ENCODE measurements around the gene PTPRU.

PTPRU gene

DNA sequence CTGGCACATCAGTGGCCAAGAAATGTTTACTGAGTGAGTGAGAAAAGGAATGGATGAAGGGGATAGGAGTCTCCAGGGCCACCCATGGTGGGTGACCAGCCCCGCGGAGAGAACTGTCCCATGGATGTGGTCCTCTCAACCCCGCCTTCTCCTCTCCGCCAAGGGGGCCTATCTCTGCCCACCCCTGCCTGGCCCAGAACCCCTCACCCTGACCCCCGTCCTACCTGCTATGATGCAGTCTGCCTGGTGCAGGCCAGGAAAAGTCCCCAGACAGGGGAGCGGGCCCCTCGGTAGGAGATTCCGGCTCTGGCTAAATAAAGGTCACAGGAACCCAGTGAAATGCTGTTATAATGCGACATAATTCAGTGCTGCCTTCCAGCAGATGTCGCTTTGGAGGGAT is 107.6 kb downstream of the PTPRU start:
- no peak for TF ChIP-seq FOXP2 (optimal IDR thresholded peaks at IDR 0.05; ENCODE audit: borderline replicate concordance, extremely low read depth, extremely low read length, insufficient read depth)
- no peak for TF ChIP-seq POLR2AphosphoS5 (IDR thresholded peaks at IDR 0.05; ENCODE audit: low read depth, low read length)
- TF ChIP-seq SIN3A (IDR thresholded peaks at IDR 0.05; ENCODE audit: borderline replicate concordance, insufficient read depth, low read length), result no peak
- TF ChIP-seq TAF1 (IDR thresholded peaks at IDR 0.05; ENCODE audit: borderline replicate concordance, insufficient read depth, low read length), result no peak
- TF ChIP-seq, protein P1, sequence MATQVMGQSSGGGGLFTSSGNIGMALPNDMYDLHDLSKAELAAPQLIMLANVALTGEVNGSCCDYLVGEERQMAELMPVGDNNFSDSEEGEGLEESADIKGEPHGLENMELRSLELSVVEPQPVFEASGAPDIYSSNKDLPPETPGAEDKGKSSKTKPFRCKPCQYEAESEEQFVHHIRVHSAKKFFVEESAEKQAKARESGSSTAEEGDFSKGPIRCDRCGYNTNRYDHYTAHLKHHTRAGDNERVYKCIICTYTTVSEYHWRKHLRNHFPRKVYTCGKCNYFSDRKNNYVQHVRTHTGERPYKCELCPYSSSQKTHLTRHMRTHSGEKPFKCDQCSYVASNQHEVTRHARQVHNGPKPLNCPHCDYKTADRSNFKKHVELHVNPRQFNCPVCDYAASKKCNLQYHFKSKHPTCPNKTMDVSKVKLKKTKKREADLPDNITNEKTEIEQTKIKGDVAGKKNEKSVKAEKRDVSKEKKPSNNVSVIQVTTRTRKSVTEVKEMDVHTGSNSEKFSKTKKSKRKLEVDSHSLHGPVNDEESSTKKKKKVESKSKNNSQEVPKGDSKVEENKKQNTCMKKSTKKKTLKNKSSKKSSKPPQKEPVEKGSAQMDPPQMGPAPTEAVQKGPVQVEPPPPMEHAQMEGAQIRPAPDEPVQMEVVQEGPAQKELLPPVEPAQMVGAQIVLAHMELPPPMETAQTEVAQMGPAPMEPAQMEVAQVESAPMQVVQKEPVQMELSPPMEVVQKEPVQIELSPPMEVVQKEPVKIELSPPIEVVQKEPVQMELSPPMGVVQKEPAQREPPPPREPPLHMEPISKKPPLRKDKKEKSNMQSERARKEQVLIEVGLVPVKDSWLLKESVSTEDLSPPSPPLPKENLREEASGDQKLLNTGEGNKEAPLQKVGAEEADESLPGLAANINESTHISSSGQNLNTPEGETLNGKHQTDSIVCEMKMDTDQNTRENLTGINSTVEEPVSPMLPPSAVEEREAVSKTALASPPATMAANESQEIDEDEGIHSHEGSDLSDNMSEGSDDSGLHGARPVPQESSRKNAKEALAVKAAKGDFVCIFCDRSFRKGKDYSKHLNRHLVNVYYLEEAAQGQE (IDR thresholded peaks at IDR 0.05; ENCODE audit: insufficient read depth in 1 of 2, low read depth in 2 of 2, low read length in 2 of 2), result no peak

DNA sequence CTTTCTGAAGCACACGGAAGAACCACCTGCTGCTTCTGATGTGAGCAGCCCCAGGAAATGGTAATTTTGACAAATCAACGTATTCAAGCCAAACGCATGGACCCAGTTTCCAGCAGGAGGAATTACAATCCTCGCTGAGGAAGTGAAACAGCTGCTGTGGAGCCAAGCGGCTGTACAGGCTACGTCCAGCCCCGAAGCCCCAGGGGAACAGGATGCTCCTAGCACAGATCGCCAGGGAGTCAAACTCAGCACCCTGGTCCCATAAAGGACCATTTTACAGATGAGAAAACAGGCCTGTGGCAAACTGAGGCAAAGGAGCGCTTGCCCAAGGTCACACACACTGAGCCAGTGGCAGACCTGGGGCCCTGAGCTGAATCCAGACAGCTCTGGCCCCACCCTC is 108.0 kb downstream of the PTPRU start:
- TF ChIP-seq, protein P1 (IDR thresholded peaks at IDR 0.05; ENCODE audit: insufficient read depth in 1 of 2, low read depth in 2 of 2, low read length in 2 of 2), result no peak
- TF ChIP-seq POLR2AphosphoS5 (IDR thresholded peaks at IDR 0.05; ENCODE audit: low read depth, low read length), result no peak
- no peak for TF ChIP-seq TAF1 (IDR thresholded peaks at IDR 0.05; ENCODE audit: borderline replicate concordance, insufficient read depth, low read length)
- no peak for TF ChIP-seq SIN3A (IDR thresholded peaks at IDR 0.05; ENCODE audit: borderline replicate concordance, insufficient read depth, low read length)
- TF ChIP-seq FOXP2 (optimal IDR thresholded peaks at IDR 0.05; ENCODE audit: borderline replicate concordance, extremely low read depth, extremely low read length, insufficient read depth), result no peak

DNA sequence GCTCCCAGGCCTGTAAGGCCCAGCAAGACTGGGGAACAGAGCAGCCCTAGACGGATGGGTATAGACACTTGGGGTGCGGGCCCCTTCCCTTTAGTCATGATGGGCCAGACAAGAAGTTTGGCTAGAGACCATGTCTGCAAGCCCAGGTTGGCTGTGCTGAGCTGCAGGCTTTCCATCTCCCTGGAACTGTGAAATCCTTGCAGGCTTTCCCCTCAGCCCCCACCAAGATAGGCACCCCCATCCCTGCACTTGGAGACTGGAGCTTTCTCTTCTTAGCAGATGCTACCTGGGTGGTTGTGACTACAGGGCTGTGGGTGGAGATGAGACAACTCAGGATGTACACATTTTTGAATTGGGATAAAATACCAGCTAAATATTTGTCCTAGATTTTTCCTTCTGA is 110.3 kb downstream of the PTPRU start:
- no peak for TF ChIP-seq TAF1 (IDR thresholded peaks at IDR 0.05; ENCODE audit: borderline replicate concordance, insufficient read depth, low read length)
- TF ChIP-seq FOXP2 (optimal IDR thresholded peaks at IDR 0.05; ENCODE audit: borderline replicate concordance, extremely low read depth, extremely low read length, insufficient read depth), result no peak
- no peak for TF ChIP-seq POLR2AphosphoS5 (IDR thresholded peaks at IDR 0.05; ENCODE audit: low read depth, low read length)
- TF ChIP-seq, protein P1 (IDR thresholded peaks at IDR 0.05; ENCODE audit: insufficient read depth in 1 of 2, low read depth in 2 of 2, low read length in 2 of 2), result no peak
- TF ChIP-seq SIN3A (IDR thresholded peaks at IDR 0.05; ENCODE audit: borderline replicate concordance, insufficient read depth, low read length), result no peak

DNA sequence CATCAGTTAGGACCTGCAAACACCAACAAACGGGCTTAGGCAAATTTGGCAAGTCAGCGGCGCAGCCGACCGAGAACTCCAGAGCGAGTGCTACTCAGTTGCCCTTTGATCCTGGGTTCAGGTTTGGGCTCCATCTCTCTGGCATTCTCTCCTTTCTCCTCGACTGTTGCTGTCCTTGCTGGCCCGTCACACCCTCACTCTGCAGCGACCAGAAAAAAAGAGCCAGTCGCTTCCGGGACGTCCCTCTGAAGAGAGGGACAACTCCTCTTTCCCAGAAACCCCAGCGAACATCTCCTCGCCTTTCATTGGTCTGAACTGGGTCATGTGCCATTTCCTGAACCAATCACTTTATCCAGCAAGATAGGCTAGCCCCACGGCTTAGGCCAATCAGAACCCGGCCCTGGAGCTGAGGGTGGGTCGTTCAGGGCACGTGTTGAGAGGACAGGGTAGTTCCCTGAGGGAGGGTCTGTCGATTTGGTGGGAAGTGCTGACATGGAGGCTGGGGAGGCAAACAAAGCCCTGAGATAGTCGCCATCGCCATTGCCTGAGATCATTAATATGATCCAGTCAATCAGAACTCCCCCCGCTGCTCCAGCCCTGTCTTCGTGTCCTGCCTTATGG is 113.7 kb downstream of the PTPRU start:
- TF ChIP-seq FOXP2 (optimal IDR thresholded peaks at IDR 0.05; ENCODE audit: borderline replicate concordance, extremely low read depth, extremely low read length, insufficient read depth) (no peak), POLR2AphosphoS5 (IDR thresholded peaks at IDR 0.05; ENCODE audit: low read depth, low read length) (no peak), SIN3A (IDR thresholded peaks at IDR 0.05; ENCODE audit: borderline replicate concordance, insufficient read depth, low read length) (no peak), TAF1 (IDR thresholded peaks at IDR 0.05; ENCODE audit: borderline replicate concordance, insufficient read depth, low read length) (no peak)
- TF ChIP-seq, protein P1 (IDR thresholded peaks at IDR 0.05; ENCODE audit: insufficient read depth in 1 of 2, low read depth in 2 of 2, low read length in 2 of 2), result no peak
